Skeletal muscle satellite cell (primary cell): ENCODE data around the gene LAT.

Source experiments
- H3K27me3 ChIP-seq: 2 replicates; pipeline ENCODE4 v1.7.0; 2013; ENCODE audit warnings: low read length; ENCODE audit not compliant: control insufficient read depth, insufficient read depth
- H3K36me3 ChIP-seq: 2 replicates; pipeline ENCODE4 v1.7.0; 2013; ENCODE audit warnings: mild to moderate bottlenecking, control low read depth, low read length; ENCODE audit not compliant: insufficient read depth
- H3K4me1 ChIP-seq: 2 replicates; pipeline ENCODE4 v1.7.0; 2013; ENCODE audit warnings: low read length; ENCODE audit not compliant: control insufficient read depth, insufficient read depth
- H3K4me2 ChIP-seq: 2 replicates; pipeline ENCODE4 v1.7.0; 2013; ENCODE audit warnings: mild to moderate bottlenecking, low read length
- H3K4me3 ChIP-seq: 2 replicates; pipeline ENCODE4 v1.7.0; 2013; ENCODE audit warnings: low read length
- H3K9ac ChIP-seq: 2 replicates; pipeline ENCODE4 v1.7.0; 2013; ENCODE audit warnings: mild to moderate bottlenecking, low read depth, low read length, moderate library complexity
- H3K9me3 ChIP-seq: replicated peaks from 2 replicates; pipeline ENCODE4 v1.7.0; 2013; ENCODE audit warnings: mild to moderate bottlenecking, control low read depth, low read length

The LAT gene

DNA sequence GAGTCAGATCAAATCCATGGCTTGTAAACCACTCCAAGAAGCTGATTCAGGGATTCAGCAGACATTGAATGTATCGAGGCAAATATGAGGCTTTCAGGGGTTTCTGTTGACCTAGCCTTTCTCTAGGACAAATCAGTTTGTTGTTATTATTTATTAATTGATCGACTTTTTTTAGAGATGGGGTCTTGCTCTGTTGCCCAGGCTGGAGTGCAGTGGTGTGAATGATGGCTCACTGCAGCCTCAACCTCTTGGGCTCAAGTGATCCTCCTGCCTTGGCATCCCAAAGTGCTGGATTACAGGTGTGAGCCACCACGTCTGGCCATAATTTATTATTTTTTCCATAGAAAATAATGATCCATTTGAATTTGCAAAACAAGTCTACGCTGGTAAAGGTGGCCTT, 27.0 kb downstream of the LAT start:
- no peak overlapping the region for H3K4me3 ChIP-seq

DNA sequence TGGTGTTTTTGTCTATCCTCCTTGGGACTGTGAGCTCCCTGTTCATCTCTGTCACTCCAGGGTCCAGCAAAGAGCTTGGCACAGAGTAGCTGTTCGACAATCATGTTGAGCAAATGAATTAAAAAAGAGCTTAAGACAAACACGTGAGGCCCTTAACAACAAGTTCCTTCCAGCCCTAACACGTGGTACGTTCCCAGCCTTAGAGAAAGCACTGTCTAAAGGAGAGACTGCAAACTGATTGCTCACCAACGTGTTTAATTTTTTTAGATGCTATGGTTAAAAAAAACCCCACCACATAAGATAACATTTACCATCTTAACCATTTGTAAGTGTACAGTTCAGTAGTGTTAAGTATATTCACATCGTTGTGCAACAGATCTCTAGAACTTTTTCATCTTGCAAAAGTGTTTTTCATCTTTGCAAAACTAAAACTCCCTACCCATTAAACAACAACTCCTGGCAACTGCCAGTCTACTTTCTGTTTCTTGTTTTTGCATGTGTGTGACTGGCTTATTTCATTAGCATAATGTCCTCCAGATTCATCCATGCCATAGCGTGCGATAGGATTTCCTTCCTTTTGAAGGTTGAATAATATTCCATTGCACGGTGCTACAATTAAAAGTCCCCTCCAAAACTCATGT, 28.2 kb downstream of the LAT start:
- no peaks in the 10 kb centered on the region for H3K36me3 ChIP-seq
- H3K27me3 ChIP-seq: peaks cover 7% of the 10 kb centered on the region
- peaks cover 4% of the 10 kb centered on the region for H3K4me1 ChIP-seq
- H3K4me3 ChIP-seq: no peak overlapping the region
- no peaks in the 10 kb centered on the region for H3K9me3 ChIP-seq
- H3K9ac ChIP-seq: no peak overlapping the region
- H3K4me2 ChIP-seq: no peak overlapping the region

More for the DNA sequence above, 27.0 kb downstream of the LAT start:
- peaks cover 5% of the 10 kb centered on the region for H3K4me1 ChIP-seq
- no peak overlapping the region for H3K4me2 ChIP-seq
- H3K27me3 ChIP-seq: peaks cover 7% of the 10 kb centered on the region
- H3K9ac ChIP-seq: no peak overlapping the region
- no peaks in the 10 kb centered on the region for H3K9me3 ChIP-seq
- H3K36me3 ChIP-seq: no peaks in the 10 kb centered on the region

DNA sequence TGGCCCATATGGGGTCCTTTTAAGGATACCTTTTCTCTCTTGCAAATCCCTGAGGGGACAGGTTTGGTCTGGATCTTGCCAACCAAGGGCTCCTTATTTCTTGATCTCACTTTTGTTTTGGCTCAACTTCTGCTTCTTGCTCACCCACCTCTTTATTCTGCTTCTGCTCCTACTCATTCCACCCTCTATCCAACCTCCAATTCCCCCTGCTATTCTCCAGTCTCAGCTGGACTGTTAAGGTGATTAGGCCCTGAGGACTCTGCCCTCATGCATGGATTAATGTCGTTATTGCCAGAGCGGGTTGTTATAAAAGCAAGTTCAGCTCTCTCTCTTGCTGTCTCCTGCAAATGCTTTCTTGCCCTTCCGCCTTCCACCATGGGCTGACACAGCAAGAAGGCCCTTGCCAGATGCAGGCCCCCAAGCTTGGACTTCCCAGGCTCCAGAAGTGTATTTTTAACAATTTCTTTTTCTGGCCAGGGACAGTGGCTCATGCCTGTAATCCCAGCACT, 29.8 kb downstream of the LAT start:
- no peak overlapping the region for H3K9ac ChIP-seq
- no peaks in the 10 kb centered on the region for H3K9me3 ChIP-seq
- H3K27me3 ChIP-seq: peaks cover 9% of the 10 kb centered on the region
- H3K36me3 ChIP-seq: no peaks in the 10 kb centered on the region
- no peak overlapping the region for H3K4me2 ChIP-seq
- H3K4me1 ChIP-seq: no peaks in the 10 kb centered on the region
- H3K4me3 ChIP-seq: no peak overlapping the region

DNA sequence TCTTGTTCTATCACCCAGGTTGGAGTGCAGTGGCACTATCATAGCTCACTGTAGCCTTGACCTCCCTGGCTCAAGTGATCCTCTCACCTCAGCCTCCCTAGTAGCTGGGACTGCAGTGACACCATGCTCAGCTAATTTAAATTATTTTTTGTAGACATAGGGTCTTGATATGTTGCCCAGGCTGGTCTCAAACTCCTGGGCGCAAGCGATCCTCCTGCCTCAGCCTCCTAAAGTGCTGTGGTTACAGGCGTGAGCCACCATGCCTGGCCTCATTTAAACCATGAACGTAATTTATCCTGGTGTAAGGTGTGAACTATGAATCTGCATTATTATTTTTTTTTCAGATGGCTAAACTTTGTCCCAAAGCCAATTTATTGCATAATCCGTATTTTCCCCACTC, 37.3 kb downstream of the LAT start:
- Histone ChIP-seq H3K4me2 (no peak overlapping the region), H3K4me1 (no peaks in the 10 kb centered on the region), H3K9ac (no peak overlapping the region), H3K36me3 (no peaks in the 10 kb centered on the region), H3K9me3 (no peaks in the 10 kb centered on the region), H3K4me3 (no peak overlapping the region), H3K27me3 (peaks cover 14% of the 10 kb centered on the region)

DNA sequence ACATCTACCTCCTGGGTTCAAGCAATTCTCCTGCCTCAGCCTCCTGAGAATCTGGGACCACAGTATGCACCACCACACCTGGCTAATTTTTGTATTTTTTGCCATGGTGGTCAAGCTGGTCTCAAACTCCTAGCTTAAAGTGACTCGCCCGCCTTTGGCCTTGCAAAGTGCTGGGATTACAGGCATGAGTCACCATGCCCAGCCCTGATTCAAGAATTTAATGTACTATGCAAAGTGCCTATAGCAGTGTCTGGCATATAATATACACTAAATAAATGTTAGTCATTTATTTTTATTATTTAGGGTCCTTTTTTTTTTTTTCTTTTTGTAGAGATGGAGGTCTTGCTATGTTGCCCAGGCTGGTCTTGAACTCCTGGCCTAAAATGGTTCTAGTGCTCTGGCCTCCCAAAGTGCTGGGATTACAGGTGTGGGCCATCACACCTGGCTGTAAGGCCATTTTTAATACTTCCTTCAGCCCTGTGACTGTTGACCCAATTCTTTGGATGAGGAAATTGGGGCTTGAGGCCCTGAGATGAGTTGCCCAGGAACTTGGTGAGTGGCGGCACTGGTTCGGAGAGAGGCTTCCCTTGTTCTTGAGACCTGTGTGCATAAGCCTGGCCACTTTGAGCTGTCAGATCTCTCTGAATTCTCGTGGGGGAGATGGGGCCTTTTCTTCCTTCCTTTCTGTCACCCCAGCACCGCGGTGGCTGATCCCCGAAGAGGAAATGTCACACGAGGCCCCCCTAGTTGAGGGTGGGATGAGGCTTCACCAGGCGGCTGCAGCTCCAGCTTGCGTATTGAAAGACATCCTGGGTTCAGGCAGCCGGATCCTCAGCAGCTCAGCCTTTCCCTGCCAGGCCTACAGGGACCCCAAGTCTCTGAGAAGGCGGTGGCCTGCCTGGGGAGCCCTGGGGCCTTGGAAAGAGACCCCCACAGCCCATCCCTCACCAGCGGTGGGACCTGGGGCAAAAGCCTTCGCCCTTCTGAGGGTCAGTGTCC, 38.7 kb downstream of the LAT start:
- Histone ChIP-seq H3K4me1 (peaks cover 3% of the 10 kb centered on the region), H3K9me3 (no peaks in the 10 kb centered on the region), H3K27me3 (peaks cover 23% of the 10 kb centered on the region), H3K4me3 (no peak overlapping the region), H3K9ac (no peak overlapping the region), H3K4me2 (no peak overlapping the region), H3K36me3 (no peaks in the 10 kb centered on the region)

DNA sequence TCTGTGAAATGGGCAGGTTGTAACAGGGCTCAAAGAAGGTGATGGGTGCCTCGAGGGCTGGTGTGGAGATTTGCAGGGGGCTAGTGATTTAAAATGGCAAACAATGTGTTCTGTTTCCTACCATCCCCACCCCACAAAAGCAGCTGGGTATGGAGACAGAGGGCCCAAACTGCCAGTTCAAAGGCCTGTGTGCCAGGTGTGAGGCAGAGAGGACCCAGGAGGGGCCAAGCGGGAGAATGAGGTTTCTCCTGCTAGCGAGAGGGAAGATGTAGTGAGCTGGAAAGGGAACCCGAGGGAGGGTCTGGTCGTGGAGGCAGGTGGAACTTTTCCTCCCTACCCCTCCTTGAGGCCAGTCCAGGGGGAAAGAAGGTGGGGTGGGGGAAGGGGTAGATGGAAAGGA, 39.4 kb downstream of the LAT start:
- Histone ChIP-seq H3K9me3 (no peaks in the 10 kb centered on the region), H3K9ac (no peak overlapping the region), H3K27me3 (peaks cover 23% of the 10 kb centered on the region), H3K36me3 (no peaks in the 10 kb centered on the region), H3K4me3 (no peak overlapping the region), H3K4me2 (no peak overlapping the region), H3K4me1 (peaks cover 10% of the 10 kb centered on the region)

DNA sequence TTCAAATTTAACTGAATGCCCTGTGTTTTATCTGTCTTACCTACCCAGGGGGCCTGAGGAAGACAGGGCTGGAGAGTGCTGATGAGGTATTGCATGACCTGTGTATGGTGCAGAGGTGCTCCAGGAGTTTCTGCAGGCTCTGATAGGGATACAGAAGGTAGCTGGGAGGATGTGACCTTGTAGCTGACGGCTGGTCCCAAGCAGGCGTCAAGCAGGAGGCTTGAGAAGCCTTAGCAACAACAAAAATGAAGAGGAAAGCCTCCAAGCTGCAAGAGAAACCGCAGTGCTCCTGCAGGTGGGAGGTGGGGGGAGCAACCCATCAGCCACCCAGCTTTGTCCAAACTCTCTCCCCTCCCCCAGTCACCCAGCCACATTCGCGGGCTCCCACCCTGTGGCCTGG, 40.4 kb downstream of the LAT start:
- Histone ChIP-seq H3K9me3 (no peaks in the 10 kb centered on the region), H3K4me2 (no peak overlapping the region), H3K9ac (no peak overlapping the region), H3K4me3 (no peak overlapping the region), H3K4me1 (peaks cover 15% of the 10 kb centered on the region), H3K36me3 (no peaks in the 10 kb centered on the region), H3K27me3 (peaks cover 20% of the 10 kb centered on the region)

DNA sequence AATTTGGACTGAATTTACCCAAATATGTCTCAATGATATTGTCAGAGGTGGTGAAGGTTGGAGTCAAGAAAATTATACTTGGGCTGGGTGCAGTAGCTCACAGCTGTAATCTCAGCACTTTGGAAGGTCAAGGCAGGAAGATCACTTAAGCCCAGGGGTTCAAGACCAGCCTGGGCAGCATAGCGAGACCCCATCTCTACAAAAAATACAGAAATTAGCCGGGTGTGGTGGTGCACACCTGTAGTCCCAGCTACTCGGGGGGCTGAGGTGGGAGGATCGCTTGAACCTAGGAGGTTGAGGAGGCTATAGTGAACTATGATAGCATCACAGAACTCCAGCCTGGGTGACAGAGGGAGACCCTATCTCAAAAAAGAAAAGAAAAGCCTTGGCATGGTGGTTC, 40.9 kb downstream of the LAT start:
- Histone ChIP-seq H3K4me2 (no peak overlapping the region), H3K4me3 (no peak overlapping the region), H3K9me3 (no peaks in the 10 kb centered on the region), H3K27me3 (peaks cover 20% of the 10 kb centered on the region), H3K9ac (no peak overlapping the region), H3K36me3 (no peaks in the 10 kb centered on the region), H3K4me1 (peaks cover 15% of the 10 kb centered on the region)

DNA sequence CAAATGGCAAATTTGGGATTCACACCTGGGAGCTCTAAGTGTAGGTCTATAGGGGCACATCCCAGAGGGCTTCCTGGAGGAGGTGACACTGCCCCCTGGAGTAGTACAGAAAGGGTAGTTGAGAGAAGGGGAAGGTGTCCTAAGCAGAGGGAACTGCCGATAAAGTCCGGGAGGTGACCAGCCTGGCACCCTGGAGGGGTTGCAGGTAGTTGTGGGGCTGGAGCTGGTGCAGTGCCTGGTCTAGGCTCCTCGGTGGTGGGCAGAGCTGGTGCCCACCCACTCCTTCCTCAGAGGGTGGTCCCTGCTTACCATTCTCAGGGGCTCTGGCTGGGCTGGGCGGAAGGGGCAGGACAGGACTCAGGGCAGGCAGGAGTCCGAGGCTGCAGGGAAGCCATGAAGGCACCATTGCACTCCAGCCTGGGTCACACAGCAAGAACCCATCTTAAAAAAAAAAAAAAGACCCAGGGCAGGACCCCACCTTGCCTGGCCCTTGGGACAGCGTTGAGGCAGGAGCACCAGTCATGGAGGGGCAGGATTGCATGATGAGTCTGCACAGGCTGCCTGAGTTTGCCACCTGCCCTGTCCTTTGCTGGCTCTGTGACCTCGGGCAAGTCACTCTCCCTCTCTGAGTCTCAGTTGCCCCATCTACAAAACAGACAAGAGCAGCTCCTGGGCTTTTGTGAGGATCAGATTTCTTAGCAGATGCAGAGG, 43.8 kb downstream of the LAT start:
- no peak overlapping the region for H3K4me3 ChIP-seq
- no peaks in the 10 kb centered on the region for H3K36me3 ChIP-seq
- H3K9ac ChIP-seq: no peak overlapping the region
- H3K9me3 ChIP-seq: no peaks in the 10 kb centered on the region
- peaks cover 17% of the 10 kb centered on the region for H3K27me3 ChIP-seq
- peak overlapping the region; percentile 62 for H3K4me2 ChIP-seq
- peaks cover 15% of the 10 kb centered on the region for H3K4me1 ChIP-seq

DNA sequence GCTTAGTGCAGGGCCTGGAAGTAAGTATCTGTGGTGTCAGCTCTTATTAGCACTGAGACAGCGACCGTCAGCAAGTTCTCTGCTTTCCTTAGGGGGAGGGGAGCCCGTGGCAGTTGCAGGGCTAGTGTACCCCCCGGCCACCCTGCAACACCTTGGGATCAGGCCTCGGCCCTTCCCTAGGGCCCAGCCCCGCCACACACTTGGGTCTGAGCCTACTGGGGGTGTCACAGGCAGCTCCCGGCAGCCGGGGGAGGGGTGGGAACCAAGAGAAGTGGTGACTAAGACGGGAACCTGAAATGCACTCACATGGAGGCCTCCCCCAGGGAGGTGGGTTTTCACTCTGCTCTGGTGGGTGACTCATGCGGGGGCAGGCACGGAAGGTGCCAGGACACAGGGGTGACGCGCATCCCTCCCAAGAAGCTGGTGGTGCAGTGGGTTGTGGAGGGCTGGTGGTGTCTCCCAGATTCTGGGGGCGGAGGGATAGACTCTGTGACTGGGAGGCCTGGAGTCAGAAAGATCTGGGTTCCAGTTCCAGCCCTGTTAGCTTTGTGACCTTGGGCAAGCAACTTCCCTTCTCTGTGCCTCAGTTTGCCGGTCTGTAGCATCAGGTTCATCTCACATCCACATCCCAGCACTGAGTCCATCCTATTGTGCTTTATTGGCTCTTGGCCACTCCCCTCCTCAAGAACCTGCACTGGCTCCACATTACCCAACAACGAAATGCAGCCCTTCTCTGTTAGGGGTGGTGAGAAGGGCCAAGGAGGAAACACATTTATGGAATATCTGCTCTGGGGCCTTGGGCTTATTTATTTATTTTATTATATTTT, 44.5 kb downstream of the LAT start:
- peaks cover 15% of the 10 kb centered on the region for H3K4me1 ChIP-seq
- no peaks in the 10 kb centered on the region for H3K9me3 ChIP-seq
- no peak overlapping the region for H3K9ac ChIP-seq
- peaks cover 12% of the 10 kb centered on the region for H3K27me3 ChIP-seq
- peak overlapping the region; percentile 62 for H3K4me2 ChIP-seq
- H3K4me3 ChIP-seq: no peak overlapping the region
- H3K36me3 ChIP-seq: no peaks in the 10 kb centered on the region
